GM19395 (cell line): Measurements from ENCODE around the gene SLC17A5.

Experiments used
- ATAC-seq: cut with Tn5 transposase; IDR thresholded peaks from one replicate; pipeline ENCODE4 v1.9.1; 2021; ENCODE audit warnings: mild to moderate bottlenecking, moderate library complexity; ENCODE audit not compliant: unreplicated experiment

The SLC17A5 gene

GRCh38 chr6:73667798-73668197, 14.0 kb upstream of the SLC17A5 start:
- ATAC-seq: no peak

DNA sequence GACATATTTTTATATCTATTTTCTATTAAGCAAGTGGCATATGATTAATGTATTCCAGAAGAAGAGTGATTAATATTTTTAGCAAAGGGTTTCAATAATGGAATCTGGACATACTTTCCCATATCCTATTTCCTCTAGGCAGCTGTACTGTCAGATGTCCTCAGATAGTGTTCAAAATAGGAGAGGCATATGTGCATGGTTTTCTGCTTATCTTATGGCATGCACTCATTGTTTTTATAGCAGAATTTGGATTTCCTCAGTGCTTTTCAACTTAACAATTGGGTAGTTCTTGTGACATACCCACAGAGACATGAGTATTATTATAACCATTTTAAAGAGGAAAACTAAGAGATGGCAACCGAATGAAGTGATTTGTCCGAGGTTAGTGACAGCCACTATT, 12.6 kb upstream of the SLC17A5 start:
- no peak for ATAC-seq

DNA sequence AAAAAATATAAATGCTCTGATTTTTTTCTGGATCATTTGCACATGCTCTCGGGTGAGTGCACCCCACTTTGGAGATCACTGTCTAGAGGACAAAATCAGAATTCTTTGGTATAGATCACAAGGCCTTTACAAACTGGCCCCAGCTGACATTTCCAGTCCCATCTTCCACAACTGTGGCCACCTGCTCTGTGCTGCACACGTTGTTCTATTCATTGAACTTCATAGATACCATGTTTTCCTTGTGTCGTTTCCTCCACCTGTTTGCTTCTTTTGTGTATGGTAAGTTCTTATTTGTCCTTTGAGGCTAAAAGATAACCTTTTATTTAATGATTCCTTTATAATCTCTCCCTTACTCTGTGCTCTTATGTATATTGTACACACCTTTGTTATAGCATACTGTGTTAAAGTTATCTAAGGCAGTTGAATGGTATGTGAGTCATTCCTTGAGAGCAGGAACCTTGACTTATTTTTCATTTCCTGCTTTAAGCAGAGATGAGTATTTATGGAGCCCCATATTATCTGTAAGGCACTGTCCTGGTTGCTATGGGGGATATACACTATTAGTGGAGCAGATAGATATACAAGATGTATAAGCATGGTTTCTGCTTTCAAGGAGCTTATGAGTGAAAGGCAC, 12.0 kb upstream of the SLC17A5 start:
- peak; percentile 92 for ATAC-seq

DNA sequence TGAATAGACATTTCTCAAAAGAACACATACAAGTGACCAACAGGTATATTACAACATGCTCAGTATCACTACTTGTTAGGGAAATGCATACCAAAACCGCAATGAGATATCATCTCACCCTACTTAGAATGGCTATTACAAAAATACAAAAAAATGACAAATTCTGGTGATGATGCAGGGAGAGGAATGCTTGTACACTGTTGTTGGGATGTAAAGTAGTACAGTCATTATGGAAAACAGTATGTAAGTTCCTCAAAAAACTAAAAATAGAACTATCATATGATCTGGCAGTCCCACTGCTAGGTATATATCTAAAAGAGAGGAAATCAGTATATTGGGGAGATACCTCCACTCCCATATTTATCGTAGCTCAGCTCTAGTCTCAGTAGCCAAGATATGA, 10.9 kb upstream of the SLC17A5 start:
- ATAC-seq: no peak

DNA sequence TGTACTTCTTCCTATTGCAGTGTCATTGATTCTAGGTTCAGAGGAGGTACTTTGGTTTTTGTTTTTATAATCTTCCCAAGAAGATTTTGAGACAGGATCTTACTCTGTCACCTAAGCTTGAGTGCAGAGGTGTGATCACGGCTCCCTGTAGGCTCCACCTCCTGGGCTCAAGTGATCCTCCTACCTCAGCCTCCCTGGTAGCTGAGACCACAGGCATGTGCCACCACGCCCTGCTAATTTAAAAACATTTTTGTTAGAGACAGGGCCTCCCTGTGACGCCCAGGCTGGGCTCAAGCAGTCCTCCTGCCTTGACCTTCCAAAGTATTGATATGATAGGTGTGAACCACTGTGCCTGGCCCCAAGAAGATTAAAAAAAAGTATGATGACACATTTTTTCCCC, 3.4 kb upstream of the SLC17A5 start:
- ATAC-seq: no peak

DNA sequence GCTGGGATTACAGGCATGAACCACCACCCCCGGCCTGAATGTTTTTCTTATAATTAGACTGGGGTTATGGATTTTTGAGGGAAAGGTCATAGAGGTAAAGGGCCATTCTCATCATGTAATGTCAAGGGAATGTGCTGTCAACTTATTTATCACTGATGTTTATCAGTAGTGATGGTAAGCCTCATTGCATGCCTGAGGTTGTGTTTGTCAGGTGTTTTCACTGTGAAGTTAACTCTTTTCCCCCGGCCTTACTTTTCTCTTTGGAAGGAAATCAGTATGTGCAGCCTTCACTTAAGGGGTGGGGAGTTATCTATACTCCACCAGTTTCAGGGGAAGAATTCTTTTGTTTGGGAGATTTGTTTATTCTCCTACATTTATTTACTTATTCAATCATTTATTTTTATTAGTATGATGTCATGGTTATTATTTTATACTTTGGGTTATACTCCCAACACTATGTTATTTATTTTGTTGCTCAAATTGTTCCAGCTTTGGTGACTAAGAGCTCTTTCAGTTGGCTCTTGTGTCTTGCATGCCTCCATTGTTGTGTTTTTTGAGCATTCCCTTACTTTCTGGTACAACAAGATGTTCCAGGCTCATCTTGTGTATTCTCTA, 2.8 kb upstream of the SLC17A5 start:
- ATAC-seq: no peak

DNA sequence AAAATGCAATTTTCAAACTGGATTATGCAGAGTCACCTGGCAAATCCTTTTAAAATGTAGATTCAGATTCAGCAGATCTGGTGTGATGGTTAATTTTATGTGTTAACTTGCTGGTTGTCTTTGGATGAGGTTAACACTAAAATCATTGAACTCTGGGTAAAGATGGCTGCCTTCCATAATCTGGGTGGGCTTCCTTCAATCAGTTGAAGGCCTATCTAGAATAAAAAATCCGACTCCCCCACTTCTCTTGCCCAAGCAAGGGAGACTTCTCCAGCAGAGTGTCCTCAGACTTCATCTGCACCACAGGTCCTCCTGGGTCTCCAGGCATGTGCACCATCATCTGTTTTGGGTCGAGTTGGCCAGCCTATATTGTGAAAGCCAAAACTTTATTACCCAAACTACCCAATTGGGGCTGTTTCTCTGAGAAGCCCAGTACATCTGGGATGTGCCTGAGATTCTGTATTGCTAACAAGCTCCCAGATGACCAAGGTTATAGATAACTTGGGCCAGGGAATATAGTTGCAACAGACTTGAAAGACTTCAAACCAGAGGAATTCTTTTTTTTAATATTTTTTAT, 1.6 kb upstream of the SLC17A5 start:
- no peak for ATAC-seq

- ATAC-seq: peak; percentile 52
These were observed 888 bp downstream of the SLC17A5 start for GRCh38 chr6:73652637-73653570.

DNA sequence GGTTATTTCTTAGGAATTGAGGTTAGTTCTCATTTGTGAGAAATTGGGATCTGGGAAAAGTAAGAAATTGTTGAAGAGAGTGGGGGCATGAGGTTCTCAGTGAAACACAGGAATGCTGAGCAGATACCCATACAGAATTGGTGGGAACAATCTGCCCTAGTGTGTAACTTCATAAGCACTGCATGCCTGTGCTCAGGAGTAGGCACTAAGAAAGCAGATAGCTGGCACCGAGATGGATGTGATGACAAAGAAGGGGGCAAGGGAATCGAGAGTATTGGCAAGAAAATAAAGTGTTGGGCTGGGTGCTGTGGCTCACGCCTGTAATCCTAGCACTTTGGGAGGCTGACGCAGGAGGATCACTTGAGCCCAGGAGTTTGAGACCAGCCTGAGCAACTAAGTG, 4.0 kb downstream of the SLC17A5 start:
- ATAC-seq: no peak

- no peak for ATAC-seq
These were observed 5.6 kb downstream of the SLC17A5 start for GRCh38 chr6:73648166-73648565.

GRCh38 chr6:73644941-73645591, 8.7 kb downstream of the SLC17A5 start:
- no peak for ATAC-seq

GRCh38 chr6:73644030-73644429, 9.8 kb downstream of the SLC17A5 start:
- ATAC-seq: no peak

GRCh38 chr6:73642530-73642929, 11.3 kb downstream of the SLC17A5 start:
- no peak for ATAC-seq

DNA sequence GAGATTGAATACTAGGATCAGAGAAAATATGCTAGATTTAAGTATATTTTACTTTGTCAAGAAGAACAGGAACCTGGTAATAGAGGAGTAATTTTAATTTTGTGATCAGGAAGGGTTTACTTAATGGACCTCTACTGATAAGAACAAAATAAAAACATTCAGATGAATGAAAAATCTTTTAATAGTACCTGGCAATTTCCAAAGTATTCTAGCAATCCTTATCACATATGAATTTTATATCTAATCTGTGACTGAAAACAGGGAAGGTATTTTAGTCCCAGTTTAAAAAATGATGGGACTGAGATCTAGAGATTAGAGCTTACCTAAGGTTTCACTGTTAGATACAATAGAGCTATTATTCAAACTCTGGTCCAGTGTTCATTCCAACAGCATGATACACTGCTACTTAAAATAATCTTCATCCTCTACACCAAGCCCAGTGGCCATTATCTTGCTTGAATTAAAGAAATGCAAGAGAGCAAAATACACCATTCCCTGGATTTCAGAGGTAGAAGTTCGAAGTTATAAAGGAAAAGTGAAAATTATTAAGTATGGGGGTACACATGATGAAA, 13.5 kb downstream of the SLC17A5 start:
- no peak for ATAC-seq

- ATAC-seq: no peak
These were observed 14.8 kb downstream of the SLC17A5 start for GRCh38 chr6:73639040-73639439.

- no peak for ATAC-seq
These were observed 16.4 kb downstream of the SLC17A5 start for GRCh38 chr6:73637404-73637803.

- ATAC-seq: no peak
These were observed 17.7 kb downstream of the SLC17A5 start for GRCh38 chr6:73636048-73636447.

DNA sequence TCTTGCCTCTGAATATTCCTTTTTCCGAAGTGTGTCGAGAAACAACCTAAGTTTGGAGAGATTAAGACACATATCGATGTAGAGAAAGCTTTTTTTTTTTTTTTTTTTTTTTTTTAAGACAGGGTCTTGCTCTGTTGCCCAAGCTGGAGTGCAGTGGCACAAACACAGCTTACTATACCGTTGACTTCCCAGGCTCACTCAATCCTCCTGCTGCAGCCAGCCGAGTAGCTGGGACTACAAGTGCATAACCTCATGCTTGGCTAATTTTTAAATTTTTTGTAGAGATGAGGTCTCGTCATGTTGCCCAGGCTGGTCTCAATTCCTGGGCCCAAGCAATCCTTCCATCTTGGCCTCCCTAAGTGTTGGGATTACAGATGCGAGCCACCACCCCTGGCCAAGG, 21.4 kb downstream of the SLC17A5 start:
- no peak for ATAC-seq

DNA sequence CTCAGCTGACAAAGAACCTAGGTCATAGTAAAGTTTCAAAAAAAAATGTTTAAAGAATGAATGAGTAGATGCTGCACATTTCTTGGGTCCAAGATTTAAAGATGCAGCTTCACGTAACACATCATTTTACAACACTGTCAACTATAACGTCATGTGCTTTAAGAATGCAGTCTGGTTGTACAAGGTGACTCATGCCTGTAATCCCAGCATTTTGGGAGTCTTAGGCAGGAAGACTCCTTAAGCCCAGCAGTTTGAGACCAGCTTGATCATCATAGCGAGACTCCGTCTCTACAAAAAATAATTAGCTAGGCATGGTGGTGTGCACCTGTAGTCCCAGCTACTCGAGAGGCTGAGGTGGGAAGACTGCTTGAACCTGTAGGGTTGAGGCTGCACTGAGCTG, 21.9 kb downstream of the SLC17A5 start:
- no peak for ATAC-seq

DNA sequence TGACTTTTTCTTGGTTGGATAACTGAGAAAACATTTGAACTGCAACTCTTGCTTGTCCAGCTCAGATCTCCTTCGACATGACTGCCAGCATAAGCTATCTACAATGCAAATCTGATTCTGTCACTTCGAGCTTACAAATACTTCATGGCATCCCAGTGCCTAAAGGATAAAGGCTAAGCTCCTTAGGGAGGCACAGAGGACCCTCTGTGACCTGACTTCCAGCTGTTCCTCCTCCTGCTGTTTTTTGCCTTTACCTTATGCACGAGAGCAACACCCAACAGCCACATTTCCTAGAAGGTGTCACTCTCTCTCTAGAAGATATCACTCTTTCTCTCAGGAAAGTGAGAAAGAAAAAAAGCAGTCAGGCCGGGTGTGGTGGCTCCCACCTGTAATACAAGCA, 23.4 kb downstream of the SLC17A5 start:
- ATAC-seq: no peak

DNA sequence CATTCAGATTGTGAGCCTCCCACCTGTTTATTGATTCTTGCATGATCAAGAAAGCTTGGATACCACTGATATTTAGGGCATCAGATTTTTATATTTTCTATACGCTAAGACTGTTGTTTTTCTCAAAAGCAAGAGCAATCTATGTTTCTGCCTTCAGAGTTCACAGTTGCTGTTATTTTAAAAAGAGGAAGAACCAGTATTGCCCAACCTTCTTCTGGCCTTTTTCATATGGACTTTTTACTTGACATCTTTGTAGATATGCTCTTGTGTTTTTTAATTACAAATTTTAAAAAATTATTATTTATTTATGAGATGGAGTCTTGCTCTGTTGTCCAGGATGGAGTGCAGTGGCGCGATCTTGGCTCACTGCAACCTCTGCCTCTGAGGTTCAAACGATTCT, 28.9 kb downstream of the SLC17A5 start:
- ATAC-seq: no peak
